ENCODE results near the gene PARD3B.

PARD3B gene

GRCh38 chr2:204652063-204652462 lies 106.8 kb downstream of the PARD3B start:
- DNase-seq: no peak
- Histone ChIP-seq H3K4me3 (ENCODE audit: low read depth, low read length) (no peak overlapping the region), H3K36me3 (replicated peaks) (no peaks in the 10 kb centered on the region), H3K27ac (no peak overlapping the region), H3K27me3 (replicated peaks) (no peaks in the 10 kb centered on the region)
- TF ChIP-seq, protein P1, sequence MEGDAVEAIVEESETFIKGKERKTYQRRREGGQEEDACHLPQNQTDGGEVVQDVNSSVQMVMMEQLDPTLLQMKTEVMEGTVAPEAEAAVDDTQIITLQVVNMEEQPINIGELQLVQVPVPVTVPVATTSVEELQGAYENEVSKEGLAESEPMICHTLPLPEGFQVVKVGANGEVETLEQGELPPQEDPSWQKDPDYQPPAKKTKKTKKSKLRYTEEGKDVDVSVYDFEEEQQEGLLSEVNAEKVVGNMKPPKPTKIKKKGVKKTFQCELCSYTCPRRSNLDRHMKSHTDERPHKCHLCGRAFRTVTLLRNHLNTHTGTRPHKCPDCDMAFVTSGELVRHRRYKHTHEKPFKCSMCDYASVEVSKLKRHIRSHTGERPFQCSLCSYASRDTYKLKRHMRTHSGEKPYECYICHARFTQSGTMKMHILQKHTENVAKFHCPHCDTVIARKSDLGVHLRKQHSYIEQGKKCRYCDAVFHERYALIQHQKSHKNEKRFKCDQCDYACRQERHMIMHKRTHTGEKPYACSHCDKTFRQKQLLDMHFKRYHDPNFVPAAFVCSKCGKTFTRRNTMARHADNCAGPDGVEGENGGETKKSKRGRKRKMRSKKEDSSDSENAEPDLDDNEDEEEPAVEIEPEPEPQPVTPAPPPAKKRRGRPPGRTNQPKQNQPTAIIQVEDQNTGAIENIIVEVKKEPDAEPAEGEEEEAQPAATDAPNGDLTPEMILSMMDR (IDR thresholded peaks at IDR 0.05; ENCODE audit: low read depth, low read length, missing control alignments): no peak
- in situ Hi-C loops (cut with HindIII; ENCODE audit: low pct_ligation_motif_present, low sequenced_read_pairs): no loop called here

DNA sequence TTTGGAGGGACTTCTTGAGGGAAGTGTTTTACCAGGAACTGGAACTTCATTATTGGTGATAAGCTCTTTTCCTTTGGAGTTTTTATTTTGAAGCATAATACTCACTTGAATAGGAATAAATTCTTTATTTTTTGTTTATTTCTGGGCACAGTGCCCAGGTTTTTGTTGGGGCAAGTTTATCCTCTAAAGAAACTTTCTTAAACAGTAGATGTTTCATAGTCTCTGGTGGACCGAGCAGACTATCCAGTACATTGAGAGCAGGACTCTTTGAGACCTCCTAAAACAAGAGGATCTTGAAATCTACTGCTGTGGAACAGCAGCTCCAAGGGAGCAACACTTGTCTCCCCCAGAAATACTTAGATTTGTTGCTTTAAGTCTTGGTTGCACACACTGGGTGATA lies 109.4 kb downstream of the PARD3B start:
- TF ChIP-seq, protein P1 (IDR thresholded peaks at IDR 0.05; ENCODE audit: low read depth, low read length, missing control alignments): no peak
- Histone ChIP-seq H3K27me3 (replicated peaks) (no peaks in the 10 kb centered on the region), H3K27ac (no peak overlapping the region), H3K36me3 (replicated peaks) (no peaks in the 10 kb centered on the region), H3K4me3 (ENCODE audit: low read depth, low read length) (no peak overlapping the region)
- in situ Hi-C loops (cut with HindIII; ENCODE audit: low pct_ligation_motif_present, low sequenced_read_pairs): no loop called here
- DNase-seq: no peak

- no peak overlapping the region for H3K27ac ChIP-seq
- DNase-seq: no peak
These were observed 109.8 kb downstream of the PARD3B start for GRCh38 chr2:204655101-204655500.

GRCh38 chr2:204655626-204656025 lies 110.4 kb downstream of the PARD3B start:
- no peaks in the 10 kb centered on the region for H3K27me3 ChIP-seq (replicated peaks)
- in situ Hi-C loops (cut with HindIII; ENCODE audit: low pct_ligation_motif_present, low sequenced_read_pairs): no loop called here
- no peaks in the 10 kb centered on the region for H3K36me3 ChIP-seq (replicated peaks)
- TF ChIP-seq, protein P1 (IDR thresholded peaks at IDR 0.05; ENCODE audit: low read depth, low read length, missing control alignments): no peak
- H3K4me3 ChIP-seq (ENCODE audit: low read depth, low read length): no peak overlapping the region
- H3K27ac ChIP-seq: no peak overlapping the region
- DNase-seq: no peak

More at GRCh38 chr2:204655101-204655500, 109.8 kb downstream of the PARD3B start:
- no peaks in the 10 kb centered on the region for H3K27me3 ChIP-seq (replicated peaks)
- H3K36me3 ChIP-seq (replicated peaks): no peaks in the 10 kb centered on the region
- no peak overlapping the region for H3K4me3 ChIP-seq (ENCODE audit: low read depth, low read length)
- in situ Hi-C loops (cut with HindIII; ENCODE audit: low pct_ligation_motif_present, low sequenced_read_pairs): no loop called here
- TF ChIP-seq, protein P1 (IDR thresholded peaks at IDR 0.05; ENCODE audit: low read depth, low read length, missing control alignments): no peak

DNA sequence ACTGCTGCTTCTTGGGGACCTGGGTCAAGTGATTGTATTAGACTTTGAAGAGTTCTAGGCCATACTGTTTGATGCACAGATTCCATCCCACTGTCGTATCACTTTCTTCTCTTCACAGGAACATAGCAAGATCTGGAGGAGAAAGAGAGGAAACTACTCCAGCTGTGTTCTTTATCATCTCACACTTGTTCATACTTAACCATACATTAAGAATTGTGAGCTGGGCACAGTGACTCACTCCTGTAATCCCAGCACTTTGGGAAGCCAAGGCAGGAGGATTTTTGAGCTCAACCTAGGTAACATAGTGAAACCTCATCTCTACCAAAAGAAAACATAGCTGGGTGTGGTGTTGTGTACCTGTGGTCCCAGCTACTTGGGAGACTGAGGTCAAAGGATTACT lies 111.7 kb downstream of the PARD3B start:
- H3K36me3 ChIP-seq (replicated peaks): no peaks in the 10 kb centered on the region
- no peak overlapping the region for H3K27ac ChIP-seq
- in situ Hi-C loops (cut with HindIII; ENCODE audit: low pct_ligation_motif_present, low sequenced_read_pairs): no loop called here
- DNase-seq: no peak
- H3K27me3 ChIP-seq (replicated peaks): no peaks in the 10 kb centered on the region
- no peak overlapping the region for H3K4me3 ChIP-seq (ENCODE audit: low read depth, low read length)
- TF ChIP-seq, protein P1 (IDR thresholded peaks at IDR 0.05; ENCODE audit: low read depth, low read length, missing control alignments): no peak

DNA sequence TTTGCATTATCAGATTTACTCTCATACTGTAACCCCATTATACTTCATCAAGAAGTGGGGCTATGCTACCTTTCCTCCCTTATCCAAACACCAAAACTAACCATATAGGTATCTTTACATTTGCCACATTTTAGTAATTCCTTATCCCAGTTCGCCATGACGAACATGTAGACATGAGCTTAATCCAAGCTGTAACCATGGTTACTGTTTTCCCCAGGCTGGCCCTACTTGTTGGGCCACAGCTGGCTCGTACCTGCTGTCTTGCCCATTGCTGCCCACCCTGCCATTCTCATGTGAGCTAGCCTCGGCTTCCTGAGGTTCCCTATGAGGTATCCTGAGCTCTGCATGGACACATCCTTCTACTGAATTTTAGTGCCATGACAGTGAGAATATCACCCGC lies 117.7 kb downstream of the PARD3B start:
- Histone ChIP-seq H3K27ac (no peak overlapping the region), H3K27me3 (replicated peaks) (no peaks in the 10 kb centered on the region), H3K4me3 (ENCODE audit: low read depth, low read length) (no peak overlapping the region), H3K36me3 (replicated peaks) (no peaks in the 10 kb centered on the region)
- TF ChIP-seq, protein P1 (IDR thresholded peaks at IDR 0.05; ENCODE audit: low read depth, low read length, missing control alignments): no peak
- no peak for DNase-seq
- in situ Hi-C loops (cut with HindIII; ENCODE audit: low pct_ligation_motif_present, low sequenced_read_pairs): no loop called here

Data from brain microvascular endothelial cell (primary cell).